Osteoblast (primary cell): ENCODE data around the gene MCRIP1. TPM values are rescaled to one million over a fixed set of nuclear protein-coding genes. Genes with fewer than 3 reads are reported as not detected.

ENCODE experiments used
- DNase-seq: peaks from one replicate; pipeline ENCODE4 v3.0.0; 2011; ENCODE audit warnings: low spot score, mixed read lengths; ENCODE audit not compliant: insufficient read length; ENCODE audit errors: missing footprints
- H2AFZ ChIP-seq: 2 replicates; pipeline ENCODE4 v1.6.0; 2011; ENCODE audit warnings: mild to moderate bottlenecking, low read length
- H3K27ac ChIP-seq: 2 replicates; pipeline ENCODE4 v1.5.1; 2011; ENCODE audit warnings: mild to moderate bottlenecking, low read depth, low read length, moderate library complexity
- H3K27me3 ChIP-seq: 2 replicates; pipeline ENCODE4 v1.6.0; 2012; ENCODE audit warnings: mild to moderate bottlenecking, control low read depth, inconsistent platforms, low read length, moderate library complexity; ENCODE audit not compliant: insufficient read depth
- H3K36me3 ChIP-seq: 2 replicates; pipeline ENCODE4 v1.5.1; 2011; ENCODE audit warnings: mild to moderate bottlenecking, low read length, control low read depth, moderate library complexity; ENCODE audit not compliant: insufficient read depth
- H3K4me1 ChIP-seq: 2 replicates; pipeline ENCODE4 v1.5.1; 2011; ENCODE audit warnings: mild to moderate bottlenecking, low read length, control low read depth, moderate library complexity; ENCODE audit not compliant: insufficient read depth
- H3K4me2 ChIP-seq: 2 replicates; pipeline ENCODE4 v1.6.0; 2011; ENCODE audit warnings: mild to moderate bottlenecking, low read length; ENCODE audit not compliant: insufficient read depth
- H3K4me3 ChIP-seq: fragments of 200-600 bp; sonication (generic); 3 replicates; pipeline ENCODE4 v1.5.1; 2012; ENCODE audit warnings: mild to moderate bottlenecking, low read length, inconsistent platforms; ENCODE audit not compliant: insufficient read depth
- H3K79me2 ChIP-seq: 2 replicates; pipeline ENCODE4 v1.6.0; 2012; ENCODE audit warnings: mild to moderate bottlenecking, low read length, control low read depth, inconsistent platforms; ENCODE audit not compliant: insufficient read depth
- H3K9me3 ChIP-seq: 2 replicates; pipeline ENCODE4 v1.5.1; 2011; ENCODE audit warnings: low read depth, low read length, control low read depth
- H4K20me1 ChIP-seq: 2 replicates; pipeline ENCODE4 v1.6.0; 2012; ENCODE audit warnings: mild to moderate bottlenecking, low read length, control low read depth; ENCODE audit not compliant: insufficient read depth
- CTCF ChIP-seq: IDR thresholded peaks from 2 replicates; pipeline ENCODE4 v1.5.1; 2011; ENCODE audit warnings: mild to moderate bottlenecking, low read depth, low read length, moderate library complexity; ENCODE audit errors: extremely low read depth
- total RNA-seq: library from RNA; depleted of rRNA; stranded (reverse); fragments of >200 nt; gene quantifications from 2 replicates; pipeline ENCODE4 v1.2.3, GENCODE V29; 2012

The MCRIP1 gene
- total RNA-seq, 1 donor, result 163 TPM

DNA sequence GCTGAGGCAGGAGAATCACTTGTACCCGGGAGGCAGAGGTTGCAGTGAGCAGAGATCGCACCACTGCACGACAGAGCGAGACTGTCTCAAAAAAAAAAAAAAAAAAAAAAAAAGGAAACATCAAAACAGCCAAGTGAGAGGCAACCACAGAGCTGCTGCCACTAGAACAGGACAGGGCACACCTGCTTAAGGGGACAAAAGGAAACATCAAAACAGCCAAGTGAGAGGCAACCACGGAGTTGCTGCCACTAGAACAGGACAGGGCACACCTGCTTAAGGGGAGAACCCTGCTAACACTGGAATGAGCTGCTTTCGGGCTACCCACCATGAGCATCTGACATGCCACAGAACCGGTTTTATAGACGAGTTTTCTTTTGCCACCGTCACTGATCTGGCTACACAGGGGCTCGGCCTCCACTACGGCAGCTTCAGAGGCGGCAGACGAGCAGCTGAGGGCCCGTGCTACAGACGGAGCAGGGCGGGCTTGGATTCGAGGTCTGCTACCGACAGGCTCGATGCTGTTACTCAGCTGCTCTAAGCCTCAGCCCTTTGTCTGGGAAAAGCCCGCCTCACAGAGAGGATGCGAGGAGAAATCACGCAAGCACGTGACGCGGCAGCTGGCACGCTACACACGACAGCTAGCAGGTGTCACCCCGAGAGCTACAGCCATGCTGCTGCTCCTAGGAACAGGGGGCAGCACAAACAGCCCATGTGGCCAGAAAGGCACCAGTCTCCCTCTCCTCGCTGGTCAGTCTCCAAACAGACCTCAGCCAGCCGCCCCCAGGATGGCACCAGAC, 25.3 kb upstream of the MCRIP1 start:
- Histone ChIP-seq H3K27me3 (no peaks in the 10 kb centered on the region), H3K9me3 (no peaks in the 10 kb centered on the region), H3K4me2 (peak overlapping the region; percentile 98), H3K79me2 (peaks cover 89% of the 10 kb centered on the region), H3K27ac (peak overlapping the region; percentile 72), H2AFZ (no peak overlapping the region), H3K4me3 (peak overlapping the region; percentile 84), H4K20me1 (peaks cover 52% of the 10 kb centered on the region), H3K4me1 (peaks cover 30% of the 10 kb centered on the region), H3K36me3 (peaks cover 57% of the 10 kb centered on the region)
- TF ChIP-seq CTCF, result no peak
- peak; percentile 76 for DNase-seq

- Histone ChIP-seq H3K36me3 (peaks cover 72% of the 10 kb centered on the region), H3K79me2 (peaks cover 89% of the 10 kb centered on the region), H3K4me1 (peaks cover 16% of the 10 kb centered on the region), H3K9me3 (no peaks in the 10 kb centered on the region), H3K27ac (peak overlapping the region; percentile 28), H3K27me3 (no peaks in the 10 kb centered on the region), H3K4me2 (no peak overlapping the region), H2AFZ (no peak overlapping the region), H3K4me3 (no peak overlapping the region), H4K20me1 (peaks cover 71% of the 10 kb centered on the region)
- no peak for TF ChIP-seq CTCF
- DNase-seq, result peak; percentile 73
Observed at GRCh38 chr17:81854974-81855774, 22.1 kb upstream of the MCRIP1 start.

DNA sequence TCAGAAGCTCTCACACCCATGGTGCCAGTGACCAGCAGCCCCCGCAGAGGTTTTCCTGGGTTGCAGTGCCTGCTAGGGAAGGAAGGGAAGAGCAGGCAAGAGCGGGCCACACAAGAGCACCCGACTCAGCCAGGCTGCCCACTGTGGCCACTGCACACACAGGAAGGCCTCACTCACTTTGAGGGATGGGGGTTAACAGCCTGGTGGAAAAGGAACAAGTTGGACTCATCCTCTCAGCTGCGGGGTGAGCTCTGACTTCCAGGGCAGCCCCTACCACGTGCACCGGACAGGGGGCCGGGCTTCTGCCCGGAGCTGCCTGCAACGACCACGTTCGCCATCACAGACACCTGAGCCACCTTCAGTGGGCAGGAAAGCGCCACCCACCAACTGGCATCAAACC, 19.1 kb upstream of the MCRIP1 start:
- H3K4me3 ChIP-seq, result no peak overlapping the region
- TF ChIP-seq CTCF, result no peak

DNA sequence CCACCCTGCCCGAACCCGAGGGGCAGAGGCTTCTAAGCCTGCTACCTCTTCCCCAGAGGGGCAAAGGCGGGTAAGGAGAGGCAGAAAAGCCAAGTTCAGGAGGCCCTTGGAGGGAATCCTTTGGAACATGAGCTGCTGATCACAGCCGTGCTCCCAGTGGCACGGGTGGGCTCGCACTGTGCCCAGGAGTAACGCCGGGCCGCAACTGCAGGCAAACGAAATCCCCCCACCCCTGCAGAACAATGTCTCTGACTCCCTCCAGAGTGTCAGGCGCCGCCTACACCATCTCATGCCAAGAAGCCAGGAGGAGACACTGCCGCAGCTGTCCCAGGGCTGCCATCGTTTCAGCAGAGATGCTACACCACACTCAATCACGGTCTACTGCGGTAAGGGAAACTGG, 18.3 kb upstream of the MCRIP1 start:
- H3K4me1 ChIP-seq, result no peaks in the 10 kb centered on the region
- H3K27me3 ChIP-seq, result no peaks in the 10 kb centered on the region
- no peak overlapping the region for H3K4me2 ChIP-seq
- no peak for TF ChIP-seq CTCF
- no peaks in the 10 kb centered on the region for H3K9me3 ChIP-seq
- peaks cover 76% of the 10 kb centered on the region for H3K36me3 ChIP-seq
- no peak for DNase-seq
- peaks cover 43% of the 10 kb centered on the region for H4K20me1 ChIP-seq
- H2AFZ ChIP-seq, result no peak overlapping the region
- H3K27ac ChIP-seq, result no peak overlapping the region
- no peak overlapping the region for H3K4me3 ChIP-seq
- peaks cover 51% of the 10 kb centered on the region for H3K79me2 ChIP-seq

More for the DNA sequence above, 19.1 kb upstream of the MCRIP1 start:
- Histone ChIP-seq H4K20me1 (peaks cover 47% of the 10 kb centered on the region), H2AFZ (no peak overlapping the region), H3K79me2 (peaks cover 59% of the 10 kb centered on the region), H3K36me3 (peaks cover 70% of the 10 kb centered on the region), H3K27ac (no peak overlapping the region), H3K27me3 (no peaks in the 10 kb centered on the region), H3K4me1 (no peaks in the 10 kb centered on the region), H3K4me2 (no peak overlapping the region), H3K9me3 (no peaks in the 10 kb centered on the region)
- DNase-seq, result no peak
